Mesothelial cell of epicardium (in vitro differentiated cells): ENCODE data around the gene FAF1. TPM values are rescaled to one million over a fixed set of nuclear protein-coding genes. Genes with fewer than 3 reads are reported as not detected.

Source experiments
- DNase-seq, 2 experiments: peaks; one replicate each; pipeline ENCODE4 v3.0.0; 2021; ENCODE audit warnings: low spot score in 2 of 2; ENCODE audit not compliant: unreplicated experiment in 2 of 2
- H3K27ac Mint-ChIP-seq: 2 replicates; pipeline ENCODE4 v1.8.0; 2021; ENCODE audit warnings: mixed read lengths
- H3K27me3 Mint-ChIP-seq: 2 replicates; pipeline ENCODE4 v1.8.0; 2021; ENCODE audit warnings: low read depth, mixed read lengths
- H3K36me3 Mint-ChIP-seq: 2 replicates; pipeline ENCODE4 v1.8.0; 2021; ENCODE audit warnings: mixed read lengths
- H3K4me1 Mint-ChIP-seq: 2 replicates; pipeline ENCODE4 v1.8.0; 2021; ENCODE audit warnings: mixed read lengths
- H3K4me3 Mint-ChIP-seq: 2 replicates; pipeline ENCODE4 v1.8.0; 2021; ENCODE audit warnings: mild to moderate bottlenecking, moderate library complexity, mixed read lengths
- H3K9me3 Mint-ChIP-seq: 2 replicates; pipeline ENCODE4 v1.8.0; 2021; ENCODE audit warnings: mixed read lengths
- CTCF ChIP-seq: fragments of 200-600 bp; sonication (generic); IDR thresholded peaks from one replicate; pipeline ENCODE4 v1.5.0; 2021; ENCODE audit warnings: antibody characterized with exemption; ENCODE audit not compliant: unreplicated experiment
- total RNA-seq: library from RNA; stranded (reverse); gene quantifications from 3 replicates; pipeline ENCODE4 v1.2.1, GENCODE V29; 2021

Gene FAF1
- total RNA-seq, 1 donor from 2014 or later = 44.4 TPM

GRCh38 chr1:50705041-50705440 is 255.0 kb downstream of the FAF1 start:
- no peaks in the 10 kb centered on the region for H3K36me3 Mint-ChIP-seq
- no peak overlapping the region for H3K4me3 Mint-ChIP-seq
- peaks cover 23% of the 10 kb centered on the region for H3K4me1 Mint-ChIP-seq
- no peak for DNase-seq
- H3K27ac Mint-ChIP-seq = no peak overlapping the region
- H3K27me3 Mint-ChIP-seq = no peaks in the 10 kb centered on the region
- no peaks in the 10 kb centered on the region for H3K9me3 Mint-ChIP-seq
- no peak for TF ChIP-seq CTCF

- no peaks in the 10 kb centered on the region for H3K9me3 Mint-ChIP-seq
- H3K27ac Mint-ChIP-seq = no peak overlapping the region
- no peak for DNase-seq
- H3K36me3 Mint-ChIP-seq = no peaks in the 10 kb centered on the region
- no peaks in the 10 kb centered on the region for H3K27me3 Mint-ChIP-seq
- no peak overlapping the region for H3K4me3 Mint-ChIP-seq
- TF ChIP-seq CTCF = peak; percentile 77
- peaks cover 23% of the 10 kb centered on the region for H3K4me1 Mint-ChIP-seq
Observed at GRCh38 chr1:50704126-50704525, 255.9 kb downstream of the FAF1 start.

DNA sequence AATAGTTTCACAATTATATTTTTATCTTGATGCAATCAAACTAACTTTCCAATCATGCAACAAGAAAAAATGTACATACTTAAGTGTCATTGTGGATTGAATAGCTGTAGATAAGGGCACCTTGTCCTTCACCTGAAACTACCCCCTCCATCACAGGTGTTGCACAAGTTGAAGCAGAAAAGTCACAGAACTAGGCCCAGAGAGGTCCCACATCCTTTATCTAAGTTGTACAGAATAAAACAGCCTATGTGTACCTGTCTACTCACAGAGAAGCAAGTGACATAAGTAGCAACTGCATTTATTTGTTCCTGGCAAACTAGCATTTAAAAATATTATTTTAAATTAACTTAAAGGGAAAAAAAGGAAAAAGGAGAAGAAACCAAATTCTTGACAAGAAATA is 256.8 kb downstream of the FAF1 start:
- TF ChIP-seq CTCF = no peak
- Mint-ChIP-seq H3K27ac (no peak overlapping the region), H3K27me3 (no peaks in the 10 kb centered on the region), H3K4me1 (peaks cover 23% of the 10 kb centered on the region), H3K9me3 (no peaks in the 10 kb centered on the region), H3K36me3 (no peaks in the 10 kb centered on the region), H3K4me3 (no peak overlapping the region)
- DNase-seq = no peak

DNA sequence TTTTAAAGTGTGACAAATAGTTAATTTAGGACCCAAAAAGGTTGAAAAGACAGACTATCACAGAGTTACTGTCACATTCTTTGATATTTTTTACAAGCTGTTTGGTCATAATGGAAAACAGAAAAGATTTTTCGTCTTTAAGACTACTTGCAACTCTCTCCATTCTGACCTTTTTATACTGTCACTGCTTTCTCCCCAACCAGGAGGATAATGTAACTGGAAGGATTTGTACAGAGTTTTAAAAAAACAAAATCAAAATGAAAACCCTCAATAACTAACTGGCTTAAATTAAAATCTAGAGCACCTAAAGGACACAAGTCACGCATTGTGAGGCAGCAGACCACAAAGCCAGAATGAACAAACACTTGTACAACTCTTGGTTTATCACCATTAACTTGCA is 257.7 kb downstream of the FAF1 start:
- H3K4me1 Mint-ChIP-seq = peaks cover 23% of the 10 kb centered on the region
- no peaks in the 10 kb centered on the region for H3K9me3 Mint-ChIP-seq
- no peaks in the 10 kb centered on the region for H3K36me3 Mint-ChIP-seq
- no peak for DNase-seq
- H3K27ac Mint-ChIP-seq = no peak overlapping the region
- no peaks in the 10 kb centered on the region for H3K27me3 Mint-ChIP-seq
- TF ChIP-seq CTCF = no peak
- H3K4me3 Mint-ChIP-seq = no peak overlapping the region

GRCh38 chr1:50701706-50702317 is 258.3 kb downstream of the FAF1 start:
- Mint-ChIP-seq H3K4me1 (peaks cover 23% of the 10 kb centered on the region), H3K36me3 (no peaks in the 10 kb centered on the region), H3K4me3 (no peak overlapping the region), H3K27ac (no peak overlapping the region), H3K9me3 (no peaks in the 10 kb centered on the region), H3K27me3 (no peaks in the 10 kb centered on the region)
- no peak for DNase-seq
- no peak for TF ChIP-seq CTCF

DNA sequence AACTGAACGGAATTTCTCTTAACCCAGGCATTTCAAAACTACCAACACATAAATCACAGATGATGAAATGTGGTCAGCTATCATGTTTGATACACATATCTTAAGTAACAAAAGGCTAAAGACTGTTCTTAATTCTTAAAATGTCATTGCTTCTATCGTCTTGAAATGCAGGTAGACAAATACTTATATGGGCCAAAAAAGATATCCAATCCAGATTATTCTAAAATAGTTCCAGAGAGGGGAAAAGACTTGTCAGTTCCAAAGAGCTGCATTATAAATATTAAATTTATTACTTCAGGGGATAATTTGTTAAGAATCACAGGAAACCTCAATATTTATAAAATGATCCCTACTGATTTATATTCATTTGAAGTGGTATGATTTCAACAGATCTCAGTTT is 259.4 kb downstream of the FAF1 start:
- H3K36me3 Mint-ChIP-seq = no peaks in the 10 kb centered on the region
- H3K9me3 Mint-ChIP-seq = no peaks in the 10 kb centered on the region
- TF ChIP-seq CTCF = no peak
- H3K27me3 Mint-ChIP-seq = no peaks in the 10 kb centered on the region
- no peak overlapping the region for H3K4me3 Mint-ChIP-seq
- H3K27ac Mint-ChIP-seq = no peak overlapping the region
- H3K4me1 Mint-ChIP-seq = peaks cover 17% of the 10 kb centered on the region
- no peak for DNase-seq
